HG03354 (cell line): Measurements from ENCODE around the gene SLC16A1.
"Not testable (repeated sequence)": the region's sequence is repeated elsewhere in the genome, so short reads cannot be mapped to it uniquely, and the experiment has no call there.

ENCODE experiments used
- ATAC-seq: cut with Tn5 transposase; IDR thresholded peaks from one replicate; pipeline ENCODE4 v1.9.1; 2021; ENCODE audit warnings: mild to moderate bottlenecking; ENCODE audit not compliant: unreplicated experiment, poor library complexity, severe bottlenecking

The SLC16A1 gene

GRCh38 chr1:112929979-112930378 is 26.0 kb downstream of the SLC16A1 start:
- no peak for ATAC-seq

GRCh38 chr1:112927462-112927990 is 28.5 kb downstream of the SLC16A1 start:
- no peak for ATAC-seq

DNA sequence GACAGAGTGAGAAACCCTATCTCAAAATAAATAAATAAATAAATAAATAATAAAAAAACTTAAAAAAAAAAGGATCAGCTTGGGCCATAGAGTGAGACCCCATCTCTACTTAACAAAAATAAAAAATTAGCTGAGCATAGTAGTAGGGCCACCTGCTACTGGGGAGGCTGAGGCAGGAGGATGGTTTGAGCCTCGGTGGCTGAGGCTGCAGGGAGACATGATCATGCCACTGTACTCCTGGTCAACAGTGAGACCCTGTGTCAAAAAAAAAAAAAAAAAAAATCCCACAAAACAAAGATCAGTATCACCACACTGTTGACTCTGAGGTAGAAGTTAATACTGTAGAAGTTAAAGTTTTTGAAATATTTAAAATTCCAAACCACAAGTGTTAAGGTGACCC is 29.1 kb downstream of the SLC16A1 start:
- ATAC-seq = no peak

- no peak for ATAC-seq
Observed at GRCh38 chr1:112925015-112925414, 31.0 kb downstream of the SLC16A1 start.

- no peak for ATAC-seq
Observed at GRCh38 chr1:112923959-112924349, 32.0 kb downstream of the SLC16A1 start.

- ATAC-seq = no peak
Observed at GRCh38 chr1:112923234-112923958, 32.6 kb downstream of the SLC16A1 start.

- no peak for ATAC-seq
Observed at GRCh38 chr1:112911506-112912220, 44.3 kb downstream of the SLC16A1 start.

- no peak for ATAC-seq
Observed at GRCh38 chr1:112909847-112910246, 46.1 kb downstream of the SLC16A1 start.

DNA sequence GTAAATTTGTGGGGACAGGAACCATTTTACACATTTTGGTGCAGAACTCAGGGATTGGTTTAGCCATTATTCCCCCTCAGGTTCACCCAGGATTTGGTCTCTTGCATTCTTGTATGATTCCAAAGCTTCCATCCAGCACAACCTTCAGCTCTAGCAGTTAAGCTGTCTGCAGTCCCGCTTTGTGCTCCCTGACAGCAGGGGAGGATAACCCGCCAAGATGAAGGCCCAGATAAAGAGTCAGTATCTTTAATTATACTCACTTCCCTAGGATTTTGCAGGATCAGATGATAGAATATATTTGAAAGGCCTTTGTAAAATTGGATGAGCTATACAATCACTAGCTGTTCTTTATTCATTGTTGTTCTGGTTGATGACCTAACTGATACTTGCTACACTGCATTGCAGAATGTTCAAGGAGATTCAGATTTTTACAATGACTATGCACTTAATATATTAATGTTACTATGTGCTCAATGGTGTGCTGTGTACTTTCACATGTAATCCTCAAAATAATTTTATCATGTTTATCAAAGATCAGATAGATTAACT is 49.8 kb downstream of the SLC16A1 start:
- ATAC-seq = no peak

GRCh38 chr1:112905395-112906149 is 50.4 kb downstream of the SLC16A1 start:
- no peak for ATAC-seq

DNA sequence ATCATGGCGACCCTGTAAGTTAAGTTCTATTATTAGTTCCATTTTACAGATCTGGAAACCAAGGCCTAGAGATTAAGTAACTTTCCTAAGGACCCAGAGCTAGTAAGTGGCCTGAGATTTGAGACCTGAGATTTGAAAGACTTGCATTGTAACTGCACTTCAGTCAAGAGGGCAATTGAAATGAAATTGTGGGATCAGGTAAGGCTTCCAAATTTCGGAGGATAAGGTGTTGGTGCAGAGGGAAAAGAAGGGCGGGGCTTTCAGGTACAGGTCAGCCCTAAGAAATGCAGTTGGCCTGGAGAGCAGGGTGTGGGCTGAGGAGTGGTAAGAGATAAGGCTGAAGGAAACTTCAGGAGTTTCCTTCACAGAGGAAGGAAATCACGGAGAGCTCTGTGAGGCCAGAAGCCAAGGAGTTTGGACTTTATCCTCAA is 51.1 kb downstream of the SLC16A1 start:
- ATAC-seq = no peak

GRCh38 chr1:112904071-112904830 is 51.7 kb downstream of the SLC16A1 start:
- ATAC-seq = no peak

DNA sequence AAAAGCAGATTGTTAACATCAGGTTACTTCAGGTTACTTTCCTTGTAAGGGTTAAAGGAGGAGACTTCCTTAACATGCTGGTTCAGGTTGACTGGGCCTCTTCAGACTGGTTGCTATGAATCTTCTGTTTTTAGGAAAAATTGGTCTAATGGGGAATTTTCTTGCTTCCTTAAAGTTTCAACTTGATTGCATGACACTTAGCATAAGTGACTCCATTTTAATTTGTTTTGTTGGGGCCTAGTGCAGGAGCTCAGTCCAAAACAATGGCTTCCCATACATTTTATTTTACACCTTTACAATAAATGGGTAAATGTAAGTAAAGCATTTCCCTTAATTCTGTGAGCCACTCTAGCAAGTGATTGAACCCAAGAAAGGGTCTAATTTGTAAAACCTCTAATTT is 53.8 kb downstream of the SLC16A1 start:
- ATAC-seq = no peak

- no peak for ATAC-seq
Observed at GRCh38 chr1:112901387-112901786, 54.6 kb downstream of the SLC16A1 start.

DNA sequence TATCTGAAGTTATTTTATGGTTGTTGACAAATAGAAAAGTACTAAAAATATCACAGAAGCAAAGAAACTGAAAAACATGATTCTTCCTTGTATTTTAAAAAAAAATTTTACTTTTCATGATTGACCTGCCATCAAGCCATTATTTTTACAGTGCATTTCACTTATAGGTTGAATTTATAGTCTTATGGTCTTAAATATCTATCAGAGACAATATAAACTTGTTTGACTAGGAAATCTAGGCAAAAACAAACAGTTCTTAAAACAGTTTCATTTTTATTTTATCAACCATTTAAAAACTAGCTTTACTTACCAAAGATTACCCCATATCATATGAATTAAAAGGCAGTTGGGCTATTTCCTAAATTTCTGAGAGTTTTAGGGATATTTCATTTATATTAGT is 59.2 kb downstream of the SLC16A1 start:
- no peak for ATAC-seq

GRCh38 chr1:112894561-112895011 is 61.4 kb downstream of the SLC16A1 start:
- no peak for ATAC-seq

GRCh38 chr1:112894010-112894292 is 62.0 kb downstream of the SLC16A1 start:
- no peak for ATAC-seq

GRCh38 chr1:112893288-112894009 is 62.5 kb downstream of the SLC16A1 start:
- ATAC-seq = no peak

- not testable (repeated sequence) for ATAC-seq
Observed at GRCh38 chr1:112889906-112890305, 66.1 kb downstream of the SLC16A1 start.
